ACHN (cell line): ENCODE results near the gene RIPOR3.
"Not testable (repeated sequence)": the region's sequence is repeated elsewhere in the genome, so short reads cannot be mapped to it uniquely, and the experiment has no call there.

ENCODE experiments used
- DNase-seq: peaks from one replicate; pipeline ENCODE4 v3.0.0-alpha.2; 2015
- in situ Hi-C: cut with HindIII; loops from 2 replicates; pipeline ENCODE4 v1.10.0; 2017; ENCODE audit warnings: low sequenced_read_pairs, low pct_ligation_motif_present, low pct_unique_long_range_greater_than_20kb

Gene RIPOR3

DNA sequence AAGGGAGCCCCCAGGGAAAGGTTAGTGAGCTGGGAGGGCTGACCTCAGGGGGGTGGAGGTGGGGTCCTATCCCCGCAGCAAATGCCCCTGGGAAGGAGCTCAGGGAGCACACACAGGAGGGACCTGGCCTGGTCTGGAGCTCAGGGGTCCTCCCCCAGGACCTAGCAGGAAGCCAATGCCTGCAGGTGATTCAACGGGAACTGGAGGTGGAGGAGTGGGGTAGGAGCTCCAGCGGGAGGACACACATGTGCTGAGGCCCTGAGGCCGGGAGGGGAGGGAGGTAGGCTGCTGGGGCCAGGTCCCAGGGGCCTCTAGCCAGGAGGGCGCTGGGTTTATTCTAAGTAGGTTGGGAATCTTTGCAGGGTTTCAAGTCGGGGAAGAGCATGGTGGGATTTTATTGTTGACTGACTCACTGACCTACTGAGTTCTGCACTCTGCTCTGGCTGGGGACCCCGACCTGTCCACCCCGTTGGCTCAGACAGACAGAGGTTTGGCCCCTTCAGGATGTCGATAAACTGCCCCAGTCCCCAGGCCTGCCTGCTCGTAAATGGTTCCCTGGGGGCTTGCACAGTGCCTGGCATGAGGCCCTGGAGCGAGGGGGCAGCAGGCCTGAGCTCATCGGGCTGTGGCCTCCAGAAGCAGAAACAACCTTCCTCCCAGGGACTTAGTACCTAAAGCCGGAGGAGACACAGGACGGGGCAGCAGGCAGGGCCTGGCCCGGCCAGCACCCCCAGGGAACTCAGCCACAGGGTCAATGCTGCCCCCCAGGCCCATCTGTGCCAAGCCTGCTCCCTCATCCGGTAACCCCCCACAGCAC lies 62.3 kb downstream of the RIPOR3 start:
- no peak for DNase-seq
- in situ Hi-C loops = no loop called here

DNA sequence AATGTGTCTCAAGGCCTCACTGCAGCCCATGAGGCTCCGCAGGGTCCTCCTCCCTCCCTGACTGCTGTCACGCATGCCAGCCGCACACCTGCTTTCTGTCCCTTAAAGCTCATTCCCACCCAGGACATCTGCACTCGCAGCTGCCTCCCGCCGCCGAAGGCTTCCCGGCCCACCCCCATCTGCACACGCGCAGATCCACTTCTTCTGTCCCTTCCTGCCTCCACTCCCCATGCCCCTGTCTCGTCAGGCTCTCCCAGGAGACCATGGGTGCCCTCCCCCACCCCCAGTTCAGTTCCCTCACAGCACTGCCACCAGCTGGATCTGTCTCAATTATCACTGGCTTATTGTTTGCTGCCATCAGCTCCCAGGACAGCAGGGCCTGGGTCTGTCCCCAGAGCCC lies 63.0 kb downstream of the RIPOR3 start:
- DNase-seq = no peak
- in situ Hi-C loops = no loop called here

GRCh38 chr20:50627747-50628146 lies 63.6 kb downstream of the RIPOR3 start:
- no peak for DNase-seq
- in situ Hi-C loops = no loop called here

GRCh38 chr20:50625986-50626677 lies 65.2 kb downstream of the RIPOR3 start:
- peak; percentile 28 for DNase-seq
- in situ Hi-C loops = no loop called here

GRCh38 chr20:50624351-50625016 lies 66.9 kb downstream of the RIPOR3 start:
- in situ Hi-C loops = no loop called here
- peak; percentile 31 for DNase-seq

DNA sequence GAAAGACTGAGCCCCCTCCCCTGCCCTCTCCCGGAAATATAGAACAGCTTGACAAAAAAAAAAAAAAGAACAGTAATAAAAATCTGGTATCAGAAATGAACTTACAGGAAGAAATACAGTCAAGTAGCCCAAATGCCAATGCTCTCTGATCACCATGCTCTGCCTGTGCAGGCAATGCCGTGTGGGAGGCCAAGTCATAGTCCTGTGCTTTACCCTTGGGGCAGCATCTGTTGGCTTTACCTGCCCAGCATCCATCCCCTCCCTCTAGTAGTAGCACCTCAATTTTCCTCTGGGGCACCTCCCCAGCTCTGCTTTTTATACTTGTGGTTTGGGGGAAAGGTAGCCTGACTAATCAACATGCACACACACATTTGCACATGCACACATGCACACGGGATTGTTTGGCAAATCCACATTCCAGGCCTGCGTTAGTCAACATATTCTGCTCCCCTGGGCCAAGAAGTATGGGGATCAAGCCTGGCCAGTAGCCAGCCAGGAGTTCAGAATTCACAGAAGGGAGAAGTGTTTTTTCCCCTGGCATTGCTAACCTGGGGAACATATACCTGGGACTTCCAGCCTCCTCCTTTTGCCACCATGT lies 70.2 kb downstream of the RIPOR3 start:
- in situ Hi-C loops = no loop called here
- DNase-seq = no peak

DNA sequence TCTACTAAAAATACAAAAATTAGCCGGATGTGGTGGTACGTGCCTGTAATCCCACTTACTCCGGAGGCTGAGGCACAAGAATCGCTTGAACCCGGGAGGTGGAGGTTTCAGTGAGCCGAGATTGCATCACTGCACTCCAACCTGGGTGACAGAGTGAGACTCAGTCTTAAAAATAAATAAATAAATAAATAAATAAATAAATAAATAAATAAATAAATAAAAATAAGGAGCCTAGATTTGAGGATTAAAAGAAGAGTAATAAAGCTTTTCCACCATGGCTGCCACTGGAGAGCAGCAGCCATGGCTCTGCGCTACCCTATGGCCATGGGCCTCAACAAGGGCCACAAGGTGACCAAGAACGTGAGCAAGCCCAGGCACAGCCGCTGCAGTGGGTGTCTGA lies 70.9 kb downstream of the RIPOR3 start:
- DNase-seq, in situ Hi-C loops: not testable (repeated sequence)

- no peak for DNase-seq
- in situ Hi-C loops = no loop called here
Measured at GRCh38 chr20:50618537-50618936, 72.8 kb downstream of the RIPOR3 start.

DNA sequence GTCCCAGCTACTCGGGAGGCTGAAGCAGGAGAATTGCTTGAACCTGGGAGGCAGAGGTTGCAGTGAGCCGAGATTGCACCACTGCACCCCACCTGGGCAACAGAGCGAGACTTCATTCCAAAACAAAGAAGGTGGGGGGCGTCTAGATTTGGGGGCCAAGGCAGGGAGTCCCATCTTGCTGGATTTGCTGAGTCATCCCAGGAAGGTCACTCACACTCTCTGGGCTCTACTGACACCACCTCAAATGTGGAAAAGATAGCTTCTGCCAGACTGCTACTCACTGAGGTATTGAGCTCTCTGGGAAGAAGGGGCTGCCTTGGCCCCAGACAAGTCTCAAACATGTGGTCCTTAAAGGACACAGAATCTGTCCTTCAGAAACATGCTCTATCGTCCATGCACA lies 74.3 kb downstream of the RIPOR3 start:
- DNase-seq = no peak

GRCh38 chr20:50615407-50615806 lies 75.9 kb downstream of the RIPOR3 start:
- in situ Hi-C loops = no loop called here

More for the DNA sequence above, 74.3 kb downstream of the RIPOR3 start:
- in situ Hi-C loops = no loop called here

DNA sequence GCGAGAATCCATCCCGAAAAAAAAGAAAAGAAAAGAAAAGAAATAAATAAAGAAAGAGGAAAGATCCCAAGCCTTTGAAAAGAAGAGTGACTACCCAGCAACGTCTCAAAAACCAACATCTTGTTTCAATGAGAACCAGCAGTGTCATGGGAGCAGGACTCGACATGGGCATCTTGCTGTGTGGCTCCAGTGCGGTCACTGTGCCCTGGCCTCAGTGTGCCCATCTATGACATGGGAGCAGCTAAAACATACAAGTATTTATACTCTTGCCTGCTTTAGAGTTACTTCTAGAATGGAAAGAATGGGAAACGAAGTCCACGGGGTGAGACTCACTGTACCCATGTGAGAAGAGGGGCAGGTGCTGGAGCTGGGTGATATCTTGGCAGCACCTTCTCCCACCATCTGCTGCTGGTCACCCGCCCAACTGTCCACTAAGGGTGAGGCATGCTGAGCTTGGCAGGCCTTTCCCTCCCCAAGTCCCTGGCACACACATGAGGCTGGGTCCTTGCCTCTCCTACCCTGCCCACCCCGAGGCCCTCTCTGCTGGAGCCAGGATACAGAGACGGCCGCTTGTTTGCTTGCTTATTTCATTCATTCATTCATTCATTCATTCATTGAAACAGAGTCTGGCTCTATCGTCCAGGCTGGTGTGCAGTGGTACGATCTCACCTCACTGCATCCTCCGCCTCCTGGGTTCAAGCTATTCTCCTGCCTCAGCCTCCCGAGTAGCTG lies 77.7 kb downstream of the RIPOR3 start:
- in situ Hi-C loops = no loop called here
- DNase-seq = no peak

More at GRCh38 chr20:50615407-50615806, 75.9 kb downstream of the RIPOR3 start:
- DNase-seq = no peak

GRCh38 chr20:50611128-50611810 lies 80.1 kb downstream of the RIPOR3 start:
- DNase-seq = no peak
- in situ Hi-C loops = no loop called here

- in situ Hi-C loops = no loop called here
- peak; percentile 14 for DNase-seq
Measured at GRCh38 chr20:50610212-50610718, 81.1 kb downstream of the RIPOR3 start.

DNA sequence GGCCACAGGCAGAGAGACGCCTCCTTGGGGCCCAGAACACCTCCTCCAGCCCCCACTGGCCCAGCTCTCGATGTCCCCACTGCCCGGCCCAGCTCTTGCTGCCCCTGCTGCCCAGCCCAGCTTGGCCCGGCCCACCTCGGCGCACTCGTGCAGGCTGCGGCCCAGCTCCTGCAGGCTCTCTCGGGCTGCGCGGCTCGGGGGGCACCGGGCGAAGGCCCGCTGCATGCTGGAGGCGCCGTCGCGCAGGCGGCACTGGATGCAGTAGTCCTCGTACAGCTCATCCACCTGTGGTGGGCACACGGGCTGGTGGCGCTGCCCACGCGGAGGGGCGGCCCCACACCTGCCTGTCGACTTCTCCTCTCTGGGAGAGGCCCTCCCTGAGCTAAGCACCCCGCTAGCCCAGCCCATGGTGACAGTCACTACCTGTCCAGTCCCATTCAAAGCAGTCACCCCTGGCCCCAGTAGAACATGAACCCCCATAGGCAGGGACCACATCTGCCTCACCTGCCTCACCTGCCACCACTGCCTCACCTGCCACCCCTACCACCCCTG lies 81.8 kb downstream of the RIPOR3 start:
- in situ Hi-C loops = no loop called here

GRCh38 chr20:50608750-50609104 lies 82.6 kb downstream of the RIPOR3 start:
- no peak for DNase-seq
- in situ Hi-C loops = no loop called here

More for the DNA sequence above, 81.8 kb downstream of the RIPOR3 start:
- no peak for DNase-seq

- in situ Hi-C loops = no loop called here
- DNase-seq = no peak
Measured at GRCh38 chr20:50607850-50608749, 83.2 kb downstream of the RIPOR3 start.

DNA sequence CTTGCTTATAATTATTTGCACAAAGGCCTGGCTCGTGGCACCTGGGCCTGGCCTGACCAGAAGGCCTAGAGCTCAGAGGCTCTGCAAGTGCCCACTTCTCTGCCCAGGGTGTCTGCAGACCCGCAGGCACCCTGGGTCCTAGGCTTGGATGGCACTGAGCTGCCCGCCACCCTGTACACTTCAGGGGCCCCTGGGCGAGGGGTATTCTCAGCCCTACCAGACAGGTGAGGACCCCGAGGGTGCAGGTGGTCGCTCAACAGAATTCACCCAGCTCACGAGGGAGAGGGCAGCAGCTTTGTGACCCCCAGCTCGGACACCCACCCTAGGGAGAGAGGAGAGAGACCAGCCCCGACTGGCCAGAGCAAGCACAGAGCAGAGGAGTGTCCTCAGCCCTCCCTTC lies 83.9 kb downstream of the RIPOR3 start:
- in situ Hi-C loops = no loop called here
- no peak for DNase-seq
